ENCODE results near the gene RFWD3. TPM values are rescaled to one million over a fixed set of nuclear protein-coding genes. Genes with fewer than 3 reads are reported as not detected.

Gene RFWD3
- total and polyA plus RNA-seq, 2 of the 13 experiments (the other 11 are each of a cell fraction or from before 2014, with no cell fraction given), result 23.4 to 62.6 TPM

GRCh38 chr16:74695450-74696422 is 29.1 kb upstream of the RFWD3 start (continued):
- TF ChIP-seq DRAP1 (CRISPR knock-in tag; IDR thresholded peaks at IDR 0.05) (peak; percentile 91), ZNF784 (CRISPR knock-in tag; IDR thresholded peaks at IDR 0.05; ENCODE audit: borderline replicate concordance) (peak; percentile 79; the same call in 1 of the 2 replicates), ZNF180 (CRISPR knock-in tag; IDR thresholded peaks at IDR 0.05; ENCODE audit: borderline replicate concordance, low read depth) (no peak), AHDC1 (CRISPR knock-in tag; IDR thresholded peaks at IDR 0.05; ENCODE audit: borderline replicate concordance) (no peak), ATF2 (CRISPR knock-in tag; IDR thresholded peaks at IDR 0.05) (0 out of 2 replicates have a peak, but pooled peaks have one; percentile 41), ZNF782 (CRISPR knock-in tag; IDR thresholded peaks at IDR 0.05; ENCODE audit: borderline replicate concordance) (peak; percentile 54; the same call in 1 of the 2 replicates), KLF6 (CRISPR knock-in tag; IDR thresholded peaks at IDR 0.05) (0 out of 2 replicates have a peak, but pooled peaks have one; percentile 60), RAD21 (CRISPR knock-in tag; IDR thresholded peaks at IDR 0.05) (peak; percentile 9; the same call in 1 of the 2 replicates), SMAD3 (CRISPR knock-in tag; IDR thresholded peaks at IDR 0.05) (peak; percentile 74; the same call in 1 of the 2 replicates), RNF219 (CRISPR knock-in tag; IDR thresholded peaks at IDR 0.05) (no peak), SIX4 (CRISPR knock-in tag; IDR thresholded peaks at IDR 0.05) (peak; percentile 42; the same call in 1 of the 2 replicates), ZFYVE20 (CRISPR knock-in tag; IDR thresholded peaks at IDR 0.05; ENCODE audit: borderline replicate concordance, low read depth) (no peak), FOXC1 (CRISPR knock-in tag; IDR thresholded peaks at IDR 0.05; ENCODE audit: borderline replicate concordance) (no peak), ZBTB1 (CRISPR knock-in tag; IDR thresholded peaks at IDR 0.05; ENCODE audit: borderline replicate concordance) (no peak), ZNF33B (CRISPR knock-in tag; IDR thresholded peaks at IDR 0.05) (0 out of 2 replicates have a peak, but pooled peaks have one; percentile 65), ZNF350 (CRISPR knock-in tag; IDR thresholded peaks at IDR 0.05; ENCODE audit: borderline replicate concordance, low read depth) (peak; percentile 83), RARG (CRISPR knock-in tag; IDR thresholded peaks at IDR 0.05; ENCODE audit: low read depth) (no peak)

All from HepG2 (cell line).